Esophagus muscularis mucosa (tissue), 4 donors: ENCODE results near the gene KCNE2. TPM values are rescaled to one million over a fixed set of nuclear protein-coding genes. Genes with fewer than 3 reads are reported as not detected.

ENCODE experiments used
- DNase-seq: peaks from one replicate; pipeline ENCODE4 v3.0.0-alpha.2; 2017; ENCODE audit errors: extremely low spot score
- H3K27ac ChIP-seq, 4 donors: fragments of 200-600 bp; sonication (generic); replicated peaks in 1 of 4; 1 replicate in 3 of 4; 2 replicates in 1 of 4; pipeline ENCODE4 v1.5.1; 2016 to 2019; ENCODE audit warnings: mild to moderate bottlenecking in 1 of 4
- H3K27me3 ChIP-seq, 4 donors: fragments of 200-600 bp; sonication (generic); one replicate each; pipeline versions ENCODE4 v1.5.1 to v1.6.0; 2016 to 2019
- H3K36me3 ChIP-seq, 4 donors: fragments of 200-600 bp; sonication (generic); one replicate each; pipeline ENCODE4 v1.5.1; 2016 to 2019
- H3K4me1 ChIP-seq, 4 donors: fragments of 200-600 bp; sonication (generic); one replicate each; pipeline ENCODE4 v1.5.1; 2016 to 2019
- H3K4me3 ChIP-seq, 4 donors: fragments of 200-600 bp; sonication (generic); 1 replicate in 2 of 4; 2 replicates in 2 of 4; pipeline ENCODE4 v1.5.1; 2016 to 2019; ENCODE audit warnings: mild to moderate bottlenecking in 4 of 4, moderate library complexity in 1 of 4
- H3K9me3 ChIP-seq, 4 donors: fragments of 200-600 bp; sonication (generic); 1 replicate in 3 of 4; 2 replicates in 1 of 4; pipeline ENCODE4 v1.5.1; 2016 to 2019
- EP300 ChIP-seq: sonication (generic); formaldehyde crosslinking; IDR thresholded peaks from one replicate; pipeline ENCODE4 v1.6.1; 2017; ENCODE audit warnings: antibody characterized with exemption
- POLR2A ChIP-seq: fragments of 450-650 bp; IDR thresholded peaks from one replicate; pipeline ENCODE4 v1.6.1; 2017; ENCODE audit warnings: antibody characterized with exemption, moderate library complexity, mild to moderate bottlenecking, low read depth
- POLR2AphosphoS5 ChIP-seq, 2 donors: sonication (generic); formaldehyde crosslinking; IDR thresholded peaks; one replicate each; pipeline ENCODE4 v1.6.1; 2017; ENCODE audit warnings: antibody characterized with exemption in 2 of 2
- WGBS: methylation state at CpG from one replicate; pipeline ENCODE4 v1.1.5; 2018; 5-methylcytosine and 5-hydroxymethylcytosine counted together
- intact Hi-C: fragments of 100-400 bp; cut with DNase I; formaldehyde crosslinking; loops from one replicate; pipeline ENCODE4 v1.15.1; 2023
- total RNA-seq, 4 donors: library from RNA; depleted of rRNA; stranded (reverse); fragments of >200 nt; gene quantifications; one replicate each; pipeline versions ENCODE4 v1.1.0 to v1.2.1, GENCODE V29; 2016
- TF ChIP-seq, protein P1 (sequence below), 3 experiments: fragments of 200-600 bp in 2 of 3; fragments of 450-650 bp in 1 of 3; sonication (generic) in 2 of 3; IDR thresholded peaks; one replicate each; pipeline ENCODE4 v1.5.1; 2017 to 2019; ENCODE audit warnings: antibody characterized with exemption in 3 of 3, mild to moderate bottlenecking in 2 of 3, moderate library complexity in 1 of 3

Gene KCNE2
- total RNA-seq, 4 donors from 2014 or later = 0.40 TPM; not detected in 3

DNA sequence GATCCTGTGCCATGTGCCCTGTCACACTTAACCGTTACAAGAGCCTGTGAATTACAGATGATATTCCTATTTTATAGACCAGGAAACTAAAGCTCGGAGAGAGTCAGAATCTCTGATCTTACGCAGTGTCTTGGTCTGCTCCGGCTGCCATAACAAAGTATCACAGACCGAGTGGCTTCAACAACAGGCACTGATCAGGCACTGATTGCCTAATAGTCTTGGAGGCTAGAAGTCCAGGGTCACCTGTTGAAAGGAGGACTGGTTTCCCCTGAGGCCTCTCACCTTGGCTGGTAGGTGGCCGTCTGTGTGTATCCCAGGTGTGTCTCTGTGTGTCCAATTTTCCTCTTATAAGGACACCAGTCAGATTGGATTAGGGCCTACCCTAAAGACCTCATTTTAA, 31.5 kb upstream of the KCNE2 start:
- H3K27me3 ChIP-seq = no peaks in the 10 kb centered on the region
- TF ChIP-seq POLR2A (no peak), EP300 (no peak)
- H3K4me1 ChIP-seq = peaks cover 10 to 15% (median 14%) of the 10 kb centered on the region in 4 donors
- no peak overlapping the region for H3K4me3 ChIP-seq
- H3K36me3 ChIP-seq = no peaks in the 10 kb centered on the region
- no peak for DNase-seq
- WGBS = 98% methylated on average over 6 of the region's 6 CpGs
- intact Hi-C loops = no loop called here
- no peak overlapping the region for H3K27ac ChIP-seq
- no peaks in the 10 kb centered on the region for H3K9me3 ChIP-seq

DNA sequence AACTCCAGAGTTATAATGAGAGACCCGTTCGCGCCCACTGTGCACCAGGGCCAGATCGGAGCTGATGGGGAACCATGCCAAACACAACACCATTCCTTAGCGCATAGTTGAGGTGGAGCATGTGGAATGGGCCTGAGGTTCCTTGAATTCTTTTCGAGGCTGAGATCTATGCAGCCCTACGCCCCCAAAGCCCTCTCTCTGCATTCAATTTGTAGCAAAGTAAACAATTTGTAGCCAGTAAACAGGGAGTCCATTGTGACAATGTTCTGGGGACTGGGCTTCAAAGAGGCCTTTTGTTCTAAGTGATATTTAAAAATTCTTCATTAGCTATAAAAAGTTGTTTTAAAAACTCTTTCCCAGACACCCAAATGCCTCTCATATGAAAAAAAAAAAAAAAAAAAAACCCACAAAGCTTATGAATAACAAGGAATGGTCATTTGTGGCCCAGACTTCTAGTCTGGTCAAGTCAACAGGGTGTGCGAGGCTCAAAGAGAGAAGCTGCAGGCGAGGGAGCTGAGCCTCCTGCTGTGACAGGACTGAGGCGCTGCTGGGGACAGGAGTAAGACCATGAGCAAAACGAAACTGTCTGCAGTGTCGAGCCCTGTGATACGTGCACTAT, 30.6 kb upstream of the KCNE2 start:
- no peak overlapping the region for H3K27ac ChIP-seq
- H3K36me3 ChIP-seq = no peaks in the 10 kb centered on the region
- no peaks in the 10 kb centered on the region for H3K27me3 ChIP-seq
- H3K4me3 ChIP-seq = no peak overlapping the region
- no peaks in the 10 kb centered on the region for H3K9me3 ChIP-seq
- TF ChIP-seq, protein P1, sequence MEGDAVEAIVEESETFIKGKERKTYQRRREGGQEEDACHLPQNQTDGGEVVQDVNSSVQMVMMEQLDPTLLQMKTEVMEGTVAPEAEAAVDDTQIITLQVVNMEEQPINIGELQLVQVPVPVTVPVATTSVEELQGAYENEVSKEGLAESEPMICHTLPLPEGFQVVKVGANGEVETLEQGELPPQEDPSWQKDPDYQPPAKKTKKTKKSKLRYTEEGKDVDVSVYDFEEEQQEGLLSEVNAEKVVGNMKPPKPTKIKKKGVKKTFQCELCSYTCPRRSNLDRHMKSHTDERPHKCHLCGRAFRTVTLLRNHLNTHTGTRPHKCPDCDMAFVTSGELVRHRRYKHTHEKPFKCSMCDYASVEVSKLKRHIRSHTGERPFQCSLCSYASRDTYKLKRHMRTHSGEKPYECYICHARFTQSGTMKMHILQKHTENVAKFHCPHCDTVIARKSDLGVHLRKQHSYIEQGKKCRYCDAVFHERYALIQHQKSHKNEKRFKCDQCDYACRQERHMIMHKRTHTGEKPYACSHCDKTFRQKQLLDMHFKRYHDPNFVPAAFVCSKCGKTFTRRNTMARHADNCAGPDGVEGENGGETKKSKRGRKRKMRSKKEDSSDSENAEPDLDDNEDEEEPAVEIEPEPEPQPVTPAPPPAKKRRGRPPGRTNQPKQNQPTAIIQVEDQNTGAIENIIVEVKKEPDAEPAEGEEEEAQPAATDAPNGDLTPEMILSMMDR (IDR thresholded peaks at IDR 0.05) = no peak
- no peak for TF ChIP-seq EP300
- H3K4me1 ChIP-seq = peaks cover 15 to 23% (median 17%) of the 10 kb centered on the region in 4 donors
- 89% methylated on average over 13 of the region's 13 CpGs for WGBS
- no peak for DNase-seq
- intact Hi-C loops = no loop called here

DNA sequence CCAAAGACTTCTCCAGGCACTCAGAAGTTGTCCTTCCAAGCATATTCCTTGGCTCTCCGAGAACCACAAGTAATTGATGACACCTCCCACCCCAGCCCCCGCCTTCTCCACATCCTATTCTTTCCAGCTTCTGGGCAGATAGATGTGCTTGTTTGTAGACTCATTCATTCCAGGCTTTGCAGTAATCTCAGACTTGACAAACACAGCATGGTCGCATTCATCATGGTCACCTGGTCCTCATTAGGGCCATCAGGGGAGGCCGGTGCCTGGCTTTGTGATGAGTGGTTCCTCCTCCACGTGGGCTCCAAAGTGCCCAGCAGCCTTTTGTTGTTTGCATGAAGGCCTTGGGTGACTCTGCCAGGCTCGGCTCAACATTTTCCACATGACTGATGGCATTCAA, 28.5 kb upstream of the KCNE2 start:
- Histone ChIP-seq H3K4me1 (peaks cover 15 to 25% (median 17%) of the 10 kb centered on the region in 4 donors), H3K4me3 (no peak overlapping the region), H3K36me3 (no peaks in the 10 kb centered on the region), H3K9me3 (no peaks in the 10 kb centered on the region), H3K27me3 (no peaks in the 10 kb centered on the region), H3K27ac (no peak overlapping the region)
- DNase-seq = no peak
- intact Hi-C loops = no loop called here
- WGBS = 87% methylated on average over 6 of the region's 6 CpGs
- TF ChIP-seq, protein P1 (IDR thresholded peaks at IDR 0.05) = no peak
- TF ChIP-seq POLR2A = no peak
- TF ChIP-seq POLR2AphosphoS5 (IDR thresholded peaks at IDR 0.05) = no peak
- TF ChIP-seq EP300 = no peak

DNA sequence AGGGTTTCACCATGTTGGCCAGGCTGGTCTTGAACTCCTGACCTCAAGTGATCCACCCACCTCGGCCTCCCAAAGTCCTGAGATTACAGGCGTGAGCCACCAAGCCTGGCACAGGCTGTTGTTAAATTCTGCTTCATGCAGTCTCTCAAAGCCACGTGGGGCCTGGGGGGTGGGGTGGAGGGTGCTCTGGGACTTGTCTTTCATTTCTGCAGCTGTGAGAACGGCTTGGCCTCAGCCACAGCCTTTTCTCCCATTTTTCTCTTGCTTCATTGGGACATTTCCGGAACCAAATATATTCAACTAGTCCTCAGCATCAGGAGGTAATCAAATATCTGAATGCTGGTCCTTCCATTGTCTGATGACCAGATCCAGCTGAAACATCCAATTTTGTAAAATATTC, 27.6 kb upstream of the KCNE2 start:
- WGBS = 75% methylated on average over 5 of the region's 5 CpGs
- H3K27ac ChIP-seq = no peak overlapping the region

DNA sequence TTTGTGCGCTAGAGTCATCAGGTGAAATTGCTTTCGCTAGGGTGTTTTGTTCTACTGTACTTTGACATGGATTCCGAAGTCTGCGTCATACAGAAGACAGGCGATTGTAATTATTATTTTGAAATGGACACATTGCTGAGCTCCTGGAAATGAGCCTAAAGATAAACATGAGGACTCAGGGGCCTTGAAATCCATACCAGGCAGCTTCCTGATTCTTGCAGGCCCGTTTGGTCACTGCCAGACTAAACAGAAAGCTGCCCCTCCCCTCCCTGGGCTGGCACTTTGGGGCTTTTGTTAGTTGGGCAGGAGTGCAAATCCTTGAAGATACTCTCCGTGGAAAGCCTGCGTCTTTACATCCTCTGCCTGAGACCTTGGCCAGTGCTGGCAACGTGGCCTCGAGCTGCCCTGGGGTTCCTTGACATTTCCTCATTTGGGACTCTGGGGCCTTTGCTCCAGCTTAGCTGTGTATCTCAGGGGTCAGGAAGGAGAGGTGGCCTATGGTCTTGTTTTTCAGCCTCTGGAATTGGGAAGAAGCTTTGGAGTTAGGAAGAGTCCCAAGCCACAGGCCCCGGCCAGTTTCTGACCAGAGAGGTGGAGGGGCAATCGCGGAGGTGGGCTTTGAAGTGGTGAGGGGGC, 26.9 kb upstream of the KCNE2 start:
- H3K27me3 ChIP-seq = no peaks in the 10 kb centered on the region
- no peak for TF ChIP-seq POLR2AphosphoS5 (IDR thresholded peaks at IDR 0.05)
- TF ChIP-seq, protein P1 (IDR thresholded peaks at IDR 0.05) = no peak
- TF ChIP-seq EP300 = no peak
- H3K4me3 ChIP-seq = no peak overlapping the region
- H3K36me3 ChIP-seq = no peaks in the 10 kb centered on the region
- peak overlapping the region in 2 of 4 donors; percentile 20 to 37 for H3K27ac ChIP-seq
- no peaks in the 10 kb centered on the region for H3K9me3 ChIP-seq
- 80% methylated on average over 10 of the region's 13 CpGs for WGBS
- intact Hi-C loops = no loop called here
- DNase-seq = no peak
- H3K4me1 ChIP-seq = peaks cover 15 to 25% (median 19%) of the 10 kb centered on the region in 4 donors

More for the DNA sequence above, 27.6 kb upstream of the KCNE2 start:
- Histone ChIP-seq H3K4me1 (peaks cover 15 to 25% (median 17%) of the 10 kb centered on the region in 4 donors), H3K36me3 (no peaks in the 10 kb centered on the region), H3K27me3 (no peaks in the 10 kb centered on the region), H3K4me3 (no peak overlapping the region), H3K9me3 (no peaks in the 10 kb centered on the region)
- TF ChIP-seq POLR2AphosphoS5 (IDR thresholded peaks at IDR 0.05) = no peak
- no peak for TF ChIP-seq EP300
- TF ChIP-seq POLR2A = no peak
- TF ChIP-seq, protein P1 (IDR thresholded peaks at IDR 0.05) = no peak
- no peak for DNase-seq
- intact Hi-C loops = no loop called here
